Activated naive CD8-positive, alpha-beta T cell treated with anti-CD3 and anti-CD28 coated beads, Interleukin-2, amount 50 U/mL, for 16 hours (primary cell): ENCODE data around the gene COL4A2.

ENCODE experiments used
- DNase-seq: peaks from one replicate; pipeline ENCODE4 v3.0.0-alpha.2; 2020; ENCODE audit warnings: low read depth, low spot score

The COL4A2 gene

DNA sequence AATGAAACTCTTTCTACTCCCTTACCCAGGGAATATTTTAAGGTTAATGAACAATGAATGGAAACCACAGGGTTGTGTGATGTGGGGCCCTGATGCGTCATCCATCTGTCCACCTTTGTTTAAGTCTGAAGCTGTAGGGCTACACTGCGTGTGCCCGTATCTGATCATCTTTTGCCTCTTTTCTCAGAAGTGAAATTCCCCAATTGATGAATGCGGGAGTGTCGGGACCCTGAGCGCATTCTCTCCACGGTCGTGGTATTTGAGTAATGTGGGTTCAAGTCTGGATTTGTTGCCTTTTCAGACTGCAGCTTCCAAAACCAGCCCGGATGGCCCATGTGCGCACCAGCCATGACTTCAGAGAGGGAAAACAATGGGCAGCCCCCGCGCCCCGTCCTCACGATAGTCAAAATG is 112.3 kb downstream of the COL4A2 start:
- no peak for DNase-seq

DNA sequence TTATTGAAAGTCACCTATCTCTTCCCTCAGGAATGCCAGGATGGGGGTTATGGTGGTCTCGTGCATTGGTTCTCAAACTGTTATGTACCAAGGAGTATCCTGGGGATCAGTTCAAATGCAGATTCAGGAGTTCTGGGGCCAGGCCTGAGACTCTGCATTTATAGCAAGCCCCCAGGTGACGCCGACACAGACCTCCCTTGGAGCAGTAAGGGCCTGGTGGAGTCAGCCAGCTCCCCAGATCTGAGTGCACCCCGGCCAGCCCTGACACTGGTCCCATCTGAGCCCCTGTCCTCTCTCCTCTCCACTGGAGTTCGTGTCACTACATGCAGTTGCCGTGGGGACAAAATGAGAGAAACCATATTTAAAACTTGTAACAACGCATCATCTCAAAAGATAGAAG is 112.9 kb downstream of the COL4A2 start:
- no peak for DNase-seq

DNA sequence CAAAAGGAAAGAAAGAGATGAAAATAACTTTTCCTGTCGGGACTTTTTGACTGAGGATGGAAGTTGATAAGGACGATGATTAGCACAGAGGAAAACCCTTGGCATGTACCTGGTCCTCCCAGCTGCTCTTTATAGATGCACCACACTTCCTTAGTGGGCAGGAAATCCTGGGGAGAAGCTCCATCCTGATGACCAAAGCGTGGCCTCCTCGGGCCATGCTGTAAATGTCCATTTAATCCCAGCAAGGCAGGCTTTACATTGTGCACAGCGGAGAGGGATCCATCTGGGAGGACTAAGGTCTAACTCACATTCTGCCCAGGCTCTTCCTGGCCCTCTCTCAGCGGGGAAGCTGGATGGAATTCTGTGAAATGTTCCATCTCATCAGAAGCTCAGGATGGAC is 113.5 kb downstream of the COL4A2 start:
- DNase-seq = no peak

DNA sequence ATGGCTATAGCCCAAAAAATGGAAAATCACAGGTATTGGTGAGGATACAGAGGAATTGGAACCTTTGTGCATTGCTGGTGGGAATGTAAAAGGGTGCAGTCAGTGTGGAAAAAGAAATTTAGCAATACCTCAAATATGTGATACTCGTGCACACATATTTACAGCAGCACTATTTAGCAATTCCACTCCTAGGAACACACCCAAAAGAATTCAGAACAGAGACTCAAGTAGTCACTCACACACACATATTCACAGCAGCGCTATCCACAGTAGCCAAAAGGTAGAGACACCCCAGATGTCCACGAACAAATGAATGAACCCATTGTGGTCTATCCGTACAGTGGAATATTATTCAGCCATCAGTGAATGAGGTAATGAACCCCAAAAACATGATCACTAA is 114.0 kb downstream of the COL4A2 start:
- DNase-seq = no peak

DNA sequence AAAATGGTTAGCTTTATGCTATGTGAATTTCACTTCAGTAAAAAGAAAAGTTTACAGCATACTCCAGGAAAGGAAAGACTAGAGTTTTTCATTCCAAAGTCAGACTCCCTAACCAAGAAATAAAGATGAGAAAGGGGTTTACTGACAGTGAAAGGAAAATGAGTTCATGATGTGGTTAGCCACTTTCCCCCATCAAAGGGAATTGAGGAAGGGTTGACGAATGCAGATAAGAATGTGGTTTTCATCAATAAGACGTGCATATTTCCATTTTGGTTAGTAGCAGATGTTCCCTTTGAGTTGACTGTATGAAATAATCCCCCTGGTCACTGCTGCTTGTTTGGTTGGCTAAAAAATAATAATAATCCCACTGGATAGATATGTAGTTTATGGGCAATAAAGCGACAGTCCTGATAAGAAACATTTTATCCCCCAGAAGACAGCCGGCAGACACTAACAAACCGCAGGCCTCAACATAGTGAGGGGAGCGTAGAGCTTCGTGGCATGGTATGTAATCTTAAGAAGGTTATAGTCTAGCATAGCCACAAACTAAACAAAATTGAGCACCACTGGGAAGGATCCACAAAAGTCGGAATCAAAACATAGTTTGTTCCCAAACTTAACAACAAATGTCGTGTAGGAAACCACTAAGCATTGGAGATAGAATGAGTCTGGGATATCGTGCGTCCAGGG is 114.8 kb downstream of the COL4A2 start:
- no peak for DNase-seq

- no peak for DNase-seq
Observed at GRCh38 chr13:110422913-110423688, 116.0 kb downstream of the COL4A2 start.

GRCh38 chr13:110423689-110424302 is 116.7 kb downstream of the COL4A2 start:
- DNase-seq = no peak

GRCh38 chr13:110424569-110425443 is 117.7 kb downstream of the COL4A2 start:
- no peak for DNase-seq

DNA sequence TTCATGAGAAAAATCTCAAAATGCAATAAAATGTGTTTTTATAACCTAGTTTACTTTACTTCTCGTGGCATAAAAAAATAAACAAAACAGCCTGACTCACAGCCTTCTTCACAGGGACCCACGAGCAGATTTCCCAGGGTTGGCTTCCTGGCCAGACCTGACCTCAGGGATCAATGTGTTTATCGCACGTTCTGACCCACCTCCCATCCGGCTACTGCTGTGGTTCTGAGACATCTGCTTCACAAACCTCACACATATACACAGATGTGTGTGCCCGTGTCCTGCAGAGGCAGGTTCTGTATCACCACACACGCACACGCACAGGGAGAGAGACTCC is 118.3 kb downstream of the COL4A2 start:
- no peak for DNase-seq

DNA sequence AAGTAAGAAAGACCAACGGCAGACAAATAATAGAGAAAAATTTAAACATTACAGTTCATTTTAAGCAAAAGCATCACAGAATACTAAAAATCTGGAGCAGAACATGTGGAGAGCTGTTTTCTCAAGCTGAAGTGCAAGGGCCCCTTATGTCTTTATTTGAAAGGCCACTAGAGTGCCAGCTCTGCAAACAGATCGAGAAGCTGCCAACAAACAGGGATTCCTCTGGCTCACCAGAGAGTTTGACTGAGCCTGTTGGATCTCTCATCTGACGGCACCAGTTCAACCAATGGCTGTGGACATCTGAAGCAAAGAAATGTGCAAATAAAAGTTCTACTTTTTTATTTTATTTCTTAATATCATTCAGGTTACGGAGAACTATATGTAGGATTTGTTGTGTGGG is 119.7 kb downstream of the COL4A2 start:
- no peak for DNase-seq

GRCh38 chr13:110428313-110428712 is 121.2 kb downstream of the COL4A2 start:
- DNase-seq = no peak

- DNase-seq = no peak
Observed at GRCh38 chr13:110430391-110431336, 123.6 kb downstream of the COL4A2 start.

GRCh38 chr13:110431425-110432294 is 124.6 kb downstream of the COL4A2 start:
- no peak for DNase-seq

GRCh38 chr13:110432522-110432921 is 125.4 kb downstream of the COL4A2 start:
- no peak for DNase-seq

- DNase-seq = no peak
Observed at GRCh38 chr13:110433014-110433413, 125.9 kb downstream of the COL4A2 start.

DNA sequence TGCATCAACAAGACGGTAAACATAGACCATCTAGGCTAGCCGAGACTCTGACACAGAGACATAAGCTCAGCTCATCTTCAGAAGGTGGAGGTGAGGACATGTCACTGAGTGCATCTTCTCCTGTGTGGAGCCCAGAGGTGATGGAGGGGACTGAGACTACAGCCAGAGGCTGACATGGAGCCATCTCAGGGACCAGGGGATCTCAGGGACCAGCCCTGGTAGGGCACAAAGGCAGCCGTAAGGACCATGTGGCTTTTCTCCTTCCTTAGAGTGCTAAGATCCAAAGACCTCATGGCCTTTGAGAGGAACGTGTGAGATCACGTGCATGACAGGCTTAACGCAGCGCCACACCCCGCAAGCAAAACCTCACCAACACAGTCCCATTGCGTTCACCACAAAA is 127.5 kb downstream of the COL4A2 start:
- DNase-seq = no peak

DNA sequence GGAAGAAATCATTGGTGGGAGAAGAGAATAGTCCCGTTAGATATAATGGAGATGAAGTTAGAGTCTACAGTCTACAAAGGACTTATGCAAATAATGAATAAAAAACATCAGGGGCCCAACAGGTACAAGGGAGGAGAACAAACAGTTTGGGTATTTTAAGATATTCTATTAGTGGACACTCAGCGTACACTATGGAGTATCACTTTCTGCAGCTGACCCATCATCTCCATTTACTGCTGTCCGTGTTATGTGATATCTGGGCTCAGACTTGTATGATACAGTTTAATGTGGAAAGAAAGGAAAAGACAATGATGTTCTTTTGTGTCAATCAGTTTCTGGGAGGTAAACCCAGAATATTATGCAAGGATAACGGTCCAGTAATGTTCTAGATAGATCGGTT is 128.2 kb downstream of the COL4A2 start:
- no peak for DNase-seq

- DNase-seq = no peak
Observed at GRCh38 chr13:110436276-110436675, 129.2 kb downstream of the COL4A2 start.

DNA sequence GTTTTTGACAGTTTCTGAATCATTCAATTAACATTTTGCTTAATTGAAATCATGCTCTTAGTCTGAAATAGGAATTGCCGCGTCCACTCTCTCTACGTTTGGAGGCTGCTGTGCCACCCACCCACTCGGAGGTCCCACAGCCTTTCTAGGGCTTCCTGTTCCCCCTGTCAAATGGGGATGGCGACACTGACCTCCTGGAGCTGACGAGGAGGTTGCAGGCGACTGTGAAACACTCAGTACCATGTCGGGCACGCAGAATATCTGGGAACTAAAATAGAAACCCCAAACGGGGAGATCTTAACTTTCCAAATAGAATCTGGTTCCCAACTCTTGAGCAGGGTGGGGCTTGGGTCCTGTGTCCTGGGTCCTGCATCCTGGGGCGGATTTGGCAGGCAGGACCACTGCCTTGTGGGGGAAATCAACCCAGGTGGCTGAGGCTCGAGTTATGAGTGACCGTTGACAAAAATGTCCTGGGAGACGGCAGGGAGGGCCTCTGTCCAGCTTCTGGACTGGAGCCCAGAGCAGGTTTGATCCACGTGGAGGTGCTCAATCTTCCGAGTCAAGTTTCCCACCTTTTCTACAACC is 129.8 kb downstream of the COL4A2 start:
- DNase-seq = no peak

GRCh38 chr13:110438211-110438610 is 131.1 kb downstream of the COL4A2 start:
- no peak for DNase-seq
